Kidney epithelial cell (primary cell): ENCODE data around the gene PDE6H. TPM values are rescaled to one million over a fixed set of nuclear protein-coding genes. Genes with fewer than 3 reads are reported as not detected.

ENCODE experiments used
- DNase-seq: peaks from one replicate; pipeline ENCODE4 v3.0.0-alpha.2; 2010; ENCODE audit warnings: low read depth
- H3K27me3 ChIP-seq: 2 replicates; pipeline ENCODE4 v1.6.0; 2011; ENCODE audit warnings: low read length; ENCODE audit not compliant: control insufficient read depth, insufficient read depth
- H3K36me3 ChIP-seq: 2 replicates; pipeline ENCODE4 v1.5.1; 2011; ENCODE audit warnings: low read length; ENCODE audit not compliant: control insufficient read depth, insufficient read depth
- H3K4me3 ChIP-seq: 2 replicates; pipeline ENCODE4 v1.5.1; 2011; ENCODE audit warnings: low read depth, mild to moderate bottlenecking, control low read depth, low read length
- CTCF ChIP-seq: IDR thresholded peaks from 2 replicates; pipeline ENCODE4 v1.5.1; 2011; ENCODE audit warnings: mild to moderate bottlenecking, moderate library complexity, low read length, control low read depth, inconsistent platforms; ENCODE audit not compliant: insufficient read depth, poor library complexity, severe bottlenecking
- total RNA-seq: library from RNA; depleted of rRNA; stranded (reverse); fragments of >200 nt; gene quantifications from 2 replicates; pipeline ENCODE4 v1.2.3, GENCODE V29; 2015

The PDE6H gene
- total RNA-seq, 1 donor from 2014 or later, result not detected

GRCh38 chr12:14952299-14952921 is 20.4 kb upstream of the PDE6H start:
- peak; percentile 98 for DNase-seq
- Histone ChIP-seq H3K36me3 (no peaks in the 10 kb centered on the region), H3K4me3 (no peak overlapping the region), H3K27me3 (no peaks in the 10 kb centered on the region)
- no peak for TF ChIP-seq CTCF

- no peak for DNase-seq
- Histone ChIP-seq H3K27me3 (no peaks in the 10 kb centered on the region), H3K4me3 (no peak overlapping the region), H3K36me3 (no peaks in the 10 kb centered on the region)
- TF ChIP-seq CTCF, result no peak
These were observed 19.1 kb upstream of the PDE6H start for GRCh38 chr12:14953752-14954151.

GRCh38 chr12:14954269-14954668 is 18.6 kb upstream of the PDE6H start:
- DNase-seq, result no peak
- TF ChIP-seq CTCF, result no peak
- no peaks in the 10 kb centered on the region for H3K36me3 ChIP-seq
- H3K27me3 ChIP-seq, result no peaks in the 10 kb centered on the region
- H3K4me3 ChIP-seq, result no peak overlapping the region

- no peak for TF ChIP-seq CTCF
- DNase-seq, result no peak
- H3K4me3 ChIP-seq, result no peak overlapping the region
- H3K27me3 ChIP-seq, result no peaks in the 10 kb centered on the region
- no peaks in the 10 kb centered on the region for H3K36me3 ChIP-seq
These were observed 16.6 kb upstream of the PDE6H start for GRCh38 chr12:14956024-14956891.

- no peaks in the 10 kb centered on the region for H3K36me3 ChIP-seq
- no peak for DNase-seq
- H3K4me3 ChIP-seq, result no peak overlapping the region
- TF ChIP-seq CTCF, result no peak
- H3K27me3 ChIP-seq, result no peaks in the 10 kb centered on the region
These were observed 15.9 kb upstream of the PDE6H start for GRCh38 chr12:14956905-14957304.
